ENCODE results near the gene UBE2H.
"Not testable (repeated sequence)": the region's sequence is repeated elsewhere in the genome, so short reads cannot be mapped to it uniquely, and the experiment has no call there.

Gene UBE2H

DNA sequence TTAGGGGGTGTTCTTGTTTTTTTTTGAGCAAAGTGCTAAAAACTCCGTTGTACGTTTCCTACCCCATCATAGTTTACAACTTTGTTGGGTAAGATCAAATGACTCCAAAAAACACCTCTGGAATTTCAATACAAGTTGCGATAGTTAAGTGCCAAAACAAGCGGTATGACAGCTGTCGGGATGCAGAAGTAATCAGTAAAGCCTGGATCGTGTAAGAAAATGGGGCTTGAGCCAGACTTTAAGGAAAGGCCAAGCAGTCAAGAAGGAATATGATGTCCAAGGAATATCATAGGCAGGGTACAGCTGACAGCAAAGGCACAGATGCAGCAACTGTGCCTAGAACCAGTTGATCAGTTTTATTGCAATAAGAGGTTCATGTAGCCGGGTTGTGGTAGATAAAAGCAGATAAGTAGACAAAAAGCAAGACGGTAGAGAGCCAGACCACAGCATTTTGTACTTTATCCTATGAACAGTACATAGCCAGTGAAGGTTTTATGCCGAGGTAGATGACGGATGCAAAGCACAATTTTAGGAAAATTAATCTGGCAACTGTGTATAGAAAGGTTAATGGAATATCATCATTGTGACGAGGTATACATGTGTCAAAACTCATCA is 45.5 kb downstream of the UBE2H start:
- no peak for DNase-seq

DNA sequence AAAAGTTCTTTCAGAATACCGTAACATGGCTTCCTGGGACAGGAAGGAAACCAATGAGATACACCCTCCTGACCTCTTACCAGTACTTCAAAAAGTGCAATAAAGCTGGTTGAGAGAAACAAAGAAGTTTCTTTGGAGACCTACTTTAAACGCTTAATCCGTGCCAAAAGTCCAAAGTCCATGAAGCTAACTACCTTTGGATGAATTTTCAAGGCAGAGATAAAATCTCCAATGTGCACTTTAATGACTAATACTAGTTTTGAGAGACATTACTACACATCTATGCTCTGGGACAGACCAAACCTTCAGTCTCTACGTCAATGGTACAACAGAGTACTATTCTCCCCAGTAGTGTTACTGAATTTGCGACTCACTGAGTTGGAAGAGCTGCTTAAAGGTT is 46.1 kb downstream of the UBE2H start:
- DNase-seq, result peak; percentile 35

DNA sequence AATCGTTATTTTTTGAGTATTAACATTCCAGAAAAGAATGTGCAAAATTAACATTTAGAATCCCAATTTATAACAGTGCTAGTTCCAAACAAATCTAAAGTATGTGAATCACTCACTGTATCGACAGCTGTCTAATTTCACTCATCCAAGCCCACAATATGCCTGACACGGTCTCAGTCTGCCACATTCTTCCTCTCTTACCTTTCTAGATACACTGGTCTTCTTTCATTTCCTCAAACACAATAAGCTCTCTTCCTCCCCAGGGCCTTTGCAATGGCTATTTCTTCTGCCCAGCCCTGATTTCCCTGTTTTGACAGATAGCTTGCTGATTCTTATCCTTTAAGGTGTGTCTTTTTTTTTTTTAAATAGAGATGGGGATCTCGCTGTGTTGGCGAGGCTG is 48.8 kb downstream of the UBE2H start:
- no peak for DNase-seq

DNA sequence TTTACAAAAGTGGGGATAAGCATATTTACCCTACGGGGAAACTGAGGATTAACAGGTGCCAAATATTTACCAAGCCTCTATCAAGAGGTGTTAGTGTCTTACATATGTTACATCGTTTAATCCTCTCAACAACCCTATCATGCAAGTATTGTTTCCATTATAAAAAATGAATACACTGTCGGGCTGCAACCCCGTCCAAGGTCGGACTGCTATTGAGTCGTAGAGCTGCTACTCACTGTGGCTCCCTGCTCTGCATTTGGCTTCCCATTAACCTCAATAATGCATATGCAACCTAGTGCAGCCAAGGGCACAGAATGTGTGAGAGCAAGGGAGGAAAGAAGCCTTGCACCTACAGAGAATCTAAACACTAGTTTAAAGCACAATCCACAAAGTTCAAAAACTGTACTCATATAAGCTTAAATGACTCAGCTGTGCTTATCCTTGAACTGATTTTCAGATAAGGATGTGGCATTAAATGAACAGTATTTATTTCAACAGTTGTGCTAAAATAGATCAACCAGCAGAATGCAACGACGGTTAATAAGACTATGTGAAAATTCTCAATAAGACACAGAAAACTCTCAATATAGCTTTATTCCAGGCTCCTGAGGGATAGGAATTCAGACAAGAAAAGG is 49.9 kb downstream of the UBE2H start:
- no peak for DNase-seq

- DNase-seq, result no peak
These were observed 54.1 kb downstream of the UBE2H start for GRCh38 chr7:129898502-129899160.

GRCh38 chr7:129898007-129898406 is 54.8 kb downstream of the UBE2H start:
- DNase-seq, result no peak

- DNase-seq, result no peak
These were observed 56.0 kb downstream of the UBE2H start for GRCh38 chr7:129896568-129897382.

- DNase-seq, result not testable (repeated sequence)
These were observed 58.6 kb downstream of the UBE2H start for GRCh38 chr7:129894184-129894583.

- no peak for DNase-seq
These were observed 62.7 kb downstream of the UBE2H start for GRCh38 chr7:129890090-129890489.

DNA sequence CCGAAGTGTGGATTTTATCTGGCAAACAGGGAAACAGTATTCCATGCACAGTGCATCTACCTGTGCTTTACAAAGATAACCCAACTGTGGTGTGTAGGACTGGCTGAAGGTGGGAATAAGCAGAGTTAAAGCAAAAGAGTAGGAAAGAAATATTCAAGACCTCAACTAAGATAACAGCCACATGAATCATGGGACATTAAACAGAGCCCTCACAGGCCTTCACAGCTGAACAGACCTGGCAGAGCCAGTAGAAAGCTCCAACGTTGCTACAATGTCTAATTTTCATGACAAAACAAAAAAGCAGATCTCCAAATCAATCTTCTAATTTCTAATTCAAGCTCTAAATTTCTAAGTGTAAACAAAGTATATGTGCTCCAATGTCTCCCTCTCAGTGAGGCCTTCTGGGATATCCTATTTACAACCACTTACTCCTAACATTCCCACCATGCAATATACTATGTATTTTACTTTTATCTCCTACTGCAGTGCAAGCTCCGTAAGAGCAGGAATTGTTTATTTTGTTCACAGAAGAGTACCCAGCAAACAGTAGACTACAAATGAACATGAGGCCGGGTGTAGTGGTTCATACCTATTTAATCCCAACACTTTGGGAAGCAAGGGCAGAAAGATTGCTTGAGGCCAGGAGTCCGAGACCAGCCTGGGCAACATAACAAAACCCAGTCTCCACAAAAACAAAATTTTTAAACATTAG is 63.5 kb downstream of the UBE2H start:
- no peak for DNase-seq

DNA sequence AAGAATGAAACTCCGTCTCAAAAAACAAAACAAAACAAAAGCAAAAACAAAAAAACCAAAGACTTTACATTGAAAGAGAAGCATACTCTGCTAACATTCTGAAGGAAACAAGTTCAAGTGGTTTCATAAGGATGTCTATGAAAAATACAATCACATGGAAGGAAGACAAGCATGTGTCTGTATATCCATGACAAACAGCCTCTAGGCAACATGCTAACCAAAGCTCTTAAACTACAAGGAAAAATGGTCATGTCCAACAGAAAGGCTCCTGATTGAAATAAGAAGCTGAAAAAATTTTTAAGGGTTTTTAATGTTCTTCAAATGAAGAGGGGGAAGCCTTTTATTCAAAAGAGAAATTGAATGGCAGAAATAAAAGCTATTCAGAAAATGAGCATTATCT is 64.9 kb downstream of the UBE2H start:
- no peak for DNase-seq

DNA sequence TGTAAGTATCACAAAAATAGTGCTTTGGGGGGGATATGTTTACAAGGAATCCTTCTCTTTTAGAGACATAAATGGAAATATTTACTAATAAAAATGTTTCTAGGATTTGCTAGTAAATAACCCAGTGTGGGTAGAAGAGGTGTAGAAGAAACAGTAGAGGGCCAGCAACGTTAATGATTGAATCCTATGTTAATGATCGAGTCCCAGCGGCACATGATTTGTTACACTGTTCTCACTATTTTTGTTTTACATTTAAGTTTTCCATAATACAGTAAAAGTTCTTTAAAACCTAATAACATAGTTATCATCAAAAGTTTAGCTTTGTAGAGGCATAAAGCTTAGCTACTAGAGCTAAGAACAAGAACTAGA is 66.0 kb downstream of the UBE2H start:
- DNase-seq, result no peak

DNA sequence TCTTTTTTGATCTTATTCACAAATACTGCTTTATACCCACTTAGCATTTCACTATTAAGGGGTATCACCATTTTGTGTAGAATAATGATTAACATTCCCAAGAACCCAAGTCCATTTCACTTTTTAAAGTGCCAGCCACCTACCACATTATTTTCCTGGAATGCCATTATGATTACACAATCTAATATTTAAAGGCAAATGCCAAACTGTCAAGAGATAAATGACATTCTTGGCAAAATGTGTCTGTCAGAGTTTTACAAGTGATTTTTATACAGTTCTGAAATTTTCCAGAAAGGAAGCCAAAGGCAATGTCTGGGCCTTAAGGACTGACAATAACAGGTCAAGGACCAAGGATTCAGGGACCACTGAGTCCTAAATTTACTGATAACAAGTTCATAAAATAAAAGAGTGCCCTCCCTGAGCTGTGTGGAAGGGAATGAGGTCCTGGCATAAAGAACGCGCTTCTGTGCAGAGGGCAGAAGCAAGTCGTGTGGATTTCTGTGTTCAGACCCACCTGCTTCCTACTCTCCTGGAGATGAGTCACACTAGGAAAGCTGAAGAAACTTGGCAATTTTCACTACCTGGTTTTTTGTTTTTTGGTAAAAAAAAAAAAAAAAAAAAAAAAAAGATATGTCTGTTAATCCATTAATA is 66.5 kb downstream of the UBE2H start:
- DNase-seq, result no peak

GRCh38 chr7:129884495-129884894 is 68.3 kb downstream of the UBE2H start:
- DNase-seq, result no peak

GRCh38 chr7:129883151-129883550 is 69.6 kb downstream of the UBE2H start:
- DNase-seq, result no peak

GRCh38 chr7:129882531-129882930 is 70.2 kb downstream of the UBE2H start:
- DNase-seq, result no peak

GRCh38 chr7:129877146-129877792 is 75.5 kb downstream of the UBE2H start:
- DNase-seq, result no peak

DNA sequence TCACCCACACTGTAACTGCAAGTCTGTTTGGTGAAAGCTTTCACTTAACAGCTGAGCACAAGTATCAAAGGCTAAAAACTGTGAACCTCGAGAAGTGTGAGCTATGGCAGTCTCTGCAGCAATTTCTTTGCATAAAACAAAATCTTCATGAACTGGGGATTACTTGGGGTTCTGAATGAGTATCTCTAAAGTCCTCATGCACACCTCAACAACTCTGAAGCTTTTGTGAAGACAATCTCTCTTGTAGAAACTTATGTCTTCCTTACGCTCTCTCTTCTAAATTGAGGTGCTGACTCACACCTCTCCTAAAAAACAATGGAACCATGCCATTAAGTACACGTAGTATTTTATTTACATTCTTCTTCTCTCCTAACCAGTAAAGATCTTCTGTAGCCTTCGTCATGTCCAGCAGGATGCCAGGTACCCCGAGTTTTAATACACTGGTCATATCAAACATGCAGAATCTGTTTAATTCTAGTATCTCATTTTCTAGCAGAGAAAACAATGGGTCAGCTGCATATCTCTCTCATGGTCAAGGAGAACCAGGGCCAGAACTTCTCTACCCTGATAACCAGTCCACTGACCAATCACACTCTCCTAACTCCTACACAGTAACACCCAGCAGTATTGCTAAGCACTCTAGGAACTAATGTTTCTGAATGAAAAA is 76.9 kb downstream of the UBE2H start:
- no peak for DNase-seq

DNA sequence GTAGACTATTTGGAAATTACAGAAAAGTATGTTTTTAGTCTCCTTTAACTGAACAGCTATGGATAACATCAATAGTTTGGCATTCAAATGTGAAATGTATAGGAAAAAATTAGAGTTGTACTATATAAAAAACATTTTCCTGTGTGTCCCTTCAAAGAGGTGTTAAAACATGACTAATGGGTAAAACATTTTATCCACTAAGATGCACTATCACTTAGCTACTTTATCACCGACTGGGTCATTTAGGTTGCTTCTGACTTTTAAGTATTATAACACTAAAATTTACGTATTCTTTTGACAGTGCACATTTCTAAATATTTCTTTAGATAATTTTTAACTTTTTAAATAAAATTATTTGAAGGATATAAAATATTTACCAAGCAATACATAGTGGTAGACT is 77.6 kb downstream of the UBE2H start:
- DNase-seq, result no peak

DNA sequence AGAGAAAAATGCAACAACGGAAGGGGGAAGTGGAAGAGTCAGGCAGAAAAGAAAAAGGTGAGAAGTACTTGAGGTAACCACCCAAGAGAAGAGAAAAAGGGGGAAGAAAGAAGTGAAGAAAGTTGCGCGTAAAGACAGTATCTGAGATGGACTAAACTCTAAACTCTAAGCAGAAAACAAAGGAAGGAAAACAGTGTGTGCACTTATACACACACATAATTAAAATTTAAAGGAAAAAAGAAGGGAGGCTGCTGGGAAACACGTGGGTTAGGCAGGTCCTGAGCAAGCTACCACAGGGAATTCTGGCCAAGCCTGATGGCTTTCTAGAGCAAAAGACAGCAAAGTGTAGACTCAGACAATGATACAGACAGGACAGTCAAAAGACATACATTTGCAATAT is 78.0 kb downstream of the UBE2H start:
- DNase-seq, result no peak

- DNase-seq, result no peak
These were observed 80.7 kb downstream of the UBE2H start for GRCh38 chr7:129872054-129872453.
